HepG2 (cell line): ENCODE results near the gene GTF2F1. TPM values are rescaled to one million over a fixed set of nuclear protein-coding genes. Genes with fewer than 3 reads are reported as not detected.

ENCODE experiments used
- ATAC-seq: fragments of 200-7000 bp; cut with Tn5 transposase; 3 replicates; pipeline ENCODE4 v1.9.1; 2020; ENCODE audit warnings: mild to moderate bottlenecking, moderate library complexity
- BruUV-seq: library from RNA; stranded (reverse); fragments of 400-500 nt; replicated peaks from 2 replicates; lab custom pipeline; 2021; lab: Mats Ljungman, UMichigan
- CTCF ChIA-PET: fragments of 300-600 bp; formaldehyde crosslinking; extraction: SDS; loops from one replicate; lab custom pipeline; 2021; ENCODE audit warnings: low total read pairs, inconsistent platforms, low intra/inter-chr PET ratio; lab: Yijun Ruan, JAX
- POLR2A ChIA-PET: fragments of 350-600 bp; sonication (Branson Sonifier 250); formaldehyde crosslinking; loops from one replicate; lab custom pipeline; 2020; ENCODE audit warnings: antibody characterized with exemption, inconsistent platforms; lab: Yijun Ruan, JAX
- DNase-seq: peaks from one replicate; pipeline ENCODE4 v3.0.0-alpha.2; 2015; ENCODE audit warnings: low spot score
- FAIRE-seq: peaks from 3 replicates; lab custom pipeline; 2011; peaks lifted over from hg19 to GRCh38; lab: Jason Lieb, UNC
- H2AFZ ChIP-seq: one replicate; pipeline ENCODE4 v1.6.1; 2011; ENCODE audit warnings: low read length, inconsistent platforms
- H3K27ac ChIP-seq: fragments of 300-600 bp; 3 replicates; pipeline ENCODE4 v1.8.0; 2011; ENCODE audit warnings: mixed run types, mild to moderate bottlenecking, mixed read lengths, low read length, inconsistent platforms; ENCODE audit not compliant: insufficient read depth; ENCODE audit errors: extremely low read length
- H3K27me3 ChIP-seq, 2 experiments: fragments of 200-600 bp in 1 of 2; 2 replicates in 1 of 2; 3 replicates in 1 of 2; pipeline versions ENCODE4 v1.6.0 to v1.8.0; 2011; ENCODE audit warnings: low read length in 2 of 2, mild to moderate bottlenecking in 2 of 2, moderate library complexity in 2 of 2, inconsistent platforms in 1 of 2; ENCODE audit not compliant: insufficient read depth in 2 of 2, control insufficient read depth in 1 of 2
- H3K36me3 ChIP-seq, 2 experiments: fragments of 200-600 bp in 1 of 2; replicated peaks in 1 of 2; 2 replicates in 1 of 2; 3 replicates in 1 of 2; pipeline versions ENCODE4 v1.5.1 to v1.8.0; 2011; ENCODE audit warnings: low read length in 2 of 2, inconsistent platforms in 1 of 2; ENCODE audit not compliant: insufficient read depth in 2 of 2, control insufficient read depth in 1 of 2
- H3K4me1 ChIP-seq: 2 replicates; pipeline ENCODE4 v1.5.1; 2012; ENCODE audit warnings: low read length, inconsistent platforms; ENCODE audit not compliant: insufficient read depth
- H3K4me2 ChIP-seq: 2 replicates; pipeline ENCODE4 v1.6.0; 2011; ENCODE audit warnings: low read depth, low read length, inconsistent platforms
- H3K4me3 ChIP-seq, 3 experiments: fragments of 200-600 bp in 1 of 3; sonication (generic), shearing (Covaris generic) in 1 of 3; replicated peaks in 1 of 3; 2 replicates each; pipeline ENCODE4 v1.5.1; 2011 to 2016; ENCODE audit warnings: low read length in 3 of 3, inconsistent platforms in 2 of 3, low read depth in 2 of 3, mild to moderate bottlenecking in 2 of 3, control low read depth in 1 of 3, mixed read lengths in 1 of 3; ENCODE audit not compliant: insufficient read depth in 1 of 3
- H3K79me2 ChIP-seq: one replicate; pipeline ENCODE4 v1.6.1; 2011; ENCODE audit warnings: low read length, inconsistent platforms; ENCODE audit not compliant: insufficient read depth
- H3K9ac ChIP-seq: 2 replicates; pipeline ENCODE4 v1.6.0; 2011; ENCODE audit warnings: mild to moderate bottlenecking, low read depth, low read length, inconsistent platforms; ENCODE audit not compliant: insufficient read depth
- H3K9me3 ChIP-seq: 2 replicates; pipeline ENCODE4 v1.5.1; 2012; ENCODE audit warnings: mild to moderate bottlenecking, low read length
- H4K20me1 ChIP-seq: 2 replicates; pipeline ENCODE4 v1.6.0; 2011; ENCODE audit warnings: inconsistent platforms, mild to moderate bottlenecking, low read length, moderate library complexity; ENCODE audit not compliant: insufficient read depth
- AKAP8 ChIP-seq: sonication (generic); formaldehyde crosslinking; IDR thresholded peaks from 2 replicates; pipeline ENCODE4 v1.5.1; 2020; ENCODE audit warnings: mild to moderate bottlenecking, missing genetic modification reagents
- GABPA ChIP-seq, 2 experiments: IDR thresholded peaks; 2 replicates each; pipeline ENCODE4 v1.6.1; 2011 to 2016; ENCODE audit warnings: low read depth in 2 of 2, low read length in 1 of 2, missing biosample characterization in 1 of 2, missing genetic modification characterization in 1 of 2
- HMGA1 ChIP-seq: sonication (generic); formaldehyde crosslinking; conservative IDR thresholded peaks from 2 replicates; pipeline ENCODE4 v1.4.0; 2020; ENCODE audit warnings: missing genetic modification reagents
- ISL2 ChIP-seq: sonication (generic); formaldehyde crosslinking; IDR thresholded peaks from 2 replicates; pipeline ENCODE4 v1.5.0; 2020; ENCODE audit warnings: missing genetic modification reagents
- NCOA2 ChIP-seq: sonication (generic); formaldehyde crosslinking; IDR thresholded peaks from 2 replicates; pipeline ENCODE4 v1.8.0; 2022; ENCODE audit warnings: inconsistent platforms
- PAWR ChIP-seq: sonication (generic); formaldehyde crosslinking; IDR thresholded peaks from 2 replicates; pipeline ENCODE4 v1.4.0; 2020; ENCODE audit warnings: missing genetic modification reagents, mild to moderate bottlenecking, borderline replicate concordance
- TEAD3 ChIP-seq: optimal IDR thresholded peaks from 2 replicates; pipeline ENCODE3; 2016; ENCODE audit warnings: borderline replicate concordance
- YY1 ChIP-seq: IDR thresholded peaks from 2 replicates; pipeline ENCODE4 v1.6.1; 2011; ENCODE audit warnings: low read length, low read depth, moderate library complexity, mild to moderate bottlenecking; ENCODE audit not compliant: insufficient read depth, insufficient replicate concordance
- ZFP36L2 ChIP-seq: sonication (generic); formaldehyde crosslinking; IDR thresholded peaks from 2 replicates; pipeline ENCODE4 v1.4.0; 2020; ENCODE audit warnings: missing genetic modification reagents
- ZFP82 ChIP-seq: sonication (generic); formaldehyde crosslinking; IDR thresholded peaks from 2 replicates; pipeline ENCODE4 v1.5.1; 2020; ENCODE audit warnings: mild to moderate bottlenecking, missing genetic modification reagents, borderline replicate concordance
- ZNF761 ChIP-seq: sonication (generic); formaldehyde crosslinking; conservative IDR thresholded peaks from 2 replicates; pipeline ENCODE4 v1.4.0; 2020; ENCODE audit warnings: mild to moderate bottlenecking, missing genetic modification reagents
- whole genome bisulfite sequencing: methylation state at CpG from one replicate; pipeline ENCODE4 v1.1.6; 2017; ENCODE audit warnings: low lambda C conversion rate; 5-methylcytosine and 5-hydroxymethylcytosine counted together
- in situ Hi-C: cut with HindIII; loops from 2 replicates; pipeline ENCODE4 v1.10.0; 2017; ENCODE audit warnings: low pct_unique_long_range_greater_than_20kb; ENCODE audit not compliant: extremely low pct_ligation_motif_present
- intact Hi-C: fragments of 100-400 bp; cut with micrococcal nuclease; formaldehyde crosslinking; loops from one replicate; pipeline ENCODE4 v1.10.0; 2022; ENCODE audit not compliant: unreplicated experiment
- polyA plus RNA-seq, 8 experiments: library from polyadenylated mRNA; depleted of rRNA in 3 of 8; stranded (reverse) in 7 of 8; unstranded in 1 of 8; fragments of >200 nt; fragmentation: Illumina TruSeq in 4 of 8; extraction: Trizol in 4 of 8; gene quantifications; 2 replicates each; pipeline versions ENCODE4 v1.2.1 to v1.2.3, GENCODE V29; 2011 to 2016; ENCODE audit warnings: low read depth in 4 of 8, missing spikeins in 1 of 8, mixed read lengths in 1 of 8; ENCODE audit not compliant: insufficient read depth in 1 of 8
- total RNA-seq, 5 experiments: library from RNA; depleted of rRNA; stranded (reverse); fragments of >200 nt; fragmentation: Illumina TruSeq; extraction: Trizol; gene quantifications; 2 replicates each; pipeline ENCODE4 v1.2.3, GENCODE V29; 2016; ENCODE audit warnings: low read depth in 1 of 5
- TF ChIP-seq, protein P1 (sequence below), 2 experiments: fragments of 450-650 bp in 1 of 2; sonication (generic) in 1 of 2; formaldehyde crosslinking; IDR thresholded peaks; 2 replicates each; pipeline versions ENCODE4 v1.5.0 to v1.8.0; 2020 to 2022; ENCODE audit warnings: mild to moderate bottlenecking in 1 of 2, missing genetic modification reagents in 1 of 2
- TF ChIP-seq, protein P2 (sequence below): sonication (generic); formaldehyde crosslinking; conservative IDR thresholded peaks from 2 replicates; pipeline ENCODE4 v1.8.0; 2022; ENCODE audit warnings: mild to moderate bottlenecking, moderate library complexity, missing genetic modification reagents
- TF ChIP-seq, protein P3 (sequence below): sonication (generic); formaldehyde crosslinking; IDR thresholded peaks from 2 replicates; pipeline ENCODE4 v1.5.1; 2020; ENCODE audit warnings: mild to moderate bottlenecking, moderate library complexity, missing genetic modification reagents
- TF ChIP-seq, protein P4 (sequence below): sonication (generic); formaldehyde crosslinking; IDR thresholded peaks from 2 replicates; pipeline ENCODE4 v1.4.0; 2020; ENCODE audit warnings: mild to moderate bottlenecking, missing genetic modification reagents

The GTF2F1 gene
- total and polyA plus RNA-seq, 2 of the 13 experiments (the other 11 are each of a cell fraction or from before 2014, with no cell fraction given): 27.8 to 34.1 TPM

DNA sequence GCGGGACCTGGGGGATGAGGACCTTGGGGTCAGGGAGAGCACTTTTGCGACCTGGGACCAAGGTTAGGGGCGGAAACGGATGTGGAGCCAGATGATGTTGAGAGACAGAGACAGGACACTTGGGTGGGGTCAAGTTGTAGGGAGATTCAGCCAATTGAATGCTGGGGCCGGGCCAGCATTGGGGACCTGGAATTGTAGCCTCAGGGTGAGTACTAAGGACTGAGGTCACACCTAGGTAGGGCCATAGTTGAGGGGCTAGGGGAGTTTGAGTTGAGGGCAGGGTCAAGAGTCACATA lies 19.2 kb downstream of the GTF2F1 start (continued):
- no peak for TF ChIP-seq HMGA1 (CRISPR knock-in tag)

DNA sequence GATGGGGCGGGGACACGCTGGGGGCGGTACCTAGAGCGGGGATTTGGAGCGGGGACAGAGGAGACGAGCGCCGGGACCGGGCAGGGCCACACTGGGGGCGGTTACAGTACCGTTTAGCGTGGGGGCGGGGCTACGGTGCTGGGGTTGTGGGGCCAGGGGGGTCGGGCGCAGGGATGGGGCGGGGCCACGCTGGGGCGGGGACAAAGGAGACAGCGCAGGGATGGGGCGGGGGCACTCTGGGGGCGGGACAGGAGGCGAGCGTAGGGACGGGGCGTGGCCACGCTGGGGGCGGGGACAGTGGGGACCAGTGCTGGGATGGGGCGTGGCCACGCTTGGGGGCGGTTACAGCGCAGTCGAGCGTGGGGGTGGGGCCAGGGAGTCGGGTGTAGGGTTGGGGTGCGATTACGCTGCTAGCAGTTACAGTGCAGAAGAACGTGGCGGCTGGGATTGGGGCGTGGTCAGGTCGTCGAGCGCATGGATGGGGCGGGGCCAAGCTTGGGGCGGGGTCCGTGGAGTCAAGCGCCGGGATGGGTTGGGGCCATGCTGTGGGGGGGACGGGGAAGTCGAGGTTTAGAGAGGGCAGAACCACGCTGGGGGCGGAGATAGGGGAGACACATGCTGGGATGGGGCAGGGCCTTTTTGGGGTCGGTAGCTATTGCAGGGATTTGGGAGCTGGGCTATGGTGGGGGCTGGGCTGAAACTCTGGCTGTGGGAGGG lies 19.7 kb downstream of the GTF2F1 start:
- DNase-seq: peak; percentile 88
- no peaks in the 10 kb centered on the region for H3K9me3 ChIP-seq
- ChIA-PET CTCF (no interaction called here), POLR2A (interaction anchor here (0.7 to 4.3 kb wide), 13 partner anchors 11 to 696 kb away, joined by 3 to 80 read pairs (median 4); partner anchors contain the start of genes CLPP, GTF2F1, KHSRP and SLC25A23)
- peak overlapping the region; percentile 98 for H3K9ac ChIP-seq
- H4K20me1 ChIP-seq: no peaks in the 10 kb centered on the region
- intact Hi-C loops (no loop called here), in situ Hi-C loops (no loop called here)
- H3K4me3 ChIP-seq: peak overlapping the region; percentile 88 to 98 (median 89)
- H3K36me3 ChIP-seq: peaks cover 6 to 12% of the 10 kb centered on the region in 2 experiments; a peak in 3 of 5 replicates
- H3K27ac ChIP-seq: peak overlapping the region; percentile 100
- peaks cover 14% of the 10 kb centered on the region for H3K4me1 ChIP-seq
- FAIRE-seq: no peak
- peak overlapping the region; percentile 74 for H3K4me2 ChIP-seq
- ATAC-seq: peak; percentile 74
- H3K27me3 ChIP-seq: no peaks in the 10 kb centered on the region
- no peaks in the 10 kb centered on the region for H3K79me2 ChIP-seq
- 6% methylated on average over 23 of the region's 53 CpGs for WGBS
- no peak overlapping the region for H2AFZ ChIP-seq
- BruUV-seq: no TSS peak
- 0 out of 2 replicates have a peak, but pooled peaks have one; percentile 5 for TF ChIP-seq AKAP8 (CRISPR knock-in tag)
- TF ChIP-seq ISL2 (CRISPR knock-in tag): no peak
- TF ChIP-seq, protein P1, sequence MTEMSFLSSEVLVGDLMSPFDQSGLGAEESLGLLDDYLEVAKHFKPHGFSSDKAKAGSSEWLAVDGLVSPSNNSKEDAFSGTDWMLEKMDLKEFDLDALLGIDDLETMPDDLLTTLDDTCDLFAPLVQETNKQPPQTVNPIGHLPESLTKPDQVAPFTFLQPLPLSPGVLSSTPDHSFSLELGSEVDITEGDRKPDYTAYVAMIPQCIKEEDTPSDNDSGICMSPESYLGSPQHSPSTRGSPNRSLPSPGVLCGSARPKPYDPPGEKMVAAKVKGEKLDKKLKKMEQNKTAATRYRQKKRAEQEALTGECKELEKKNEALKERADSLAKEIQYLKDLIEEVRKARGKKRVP (CRISPR knock-in tag; IDR thresholded peaks at IDR 0.05): 0 out of 4 replicates have a peak, but pooled peaks of 1 of the 2 experiments have one; percentile 27
- TF ChIP-seq, protein P2, sequence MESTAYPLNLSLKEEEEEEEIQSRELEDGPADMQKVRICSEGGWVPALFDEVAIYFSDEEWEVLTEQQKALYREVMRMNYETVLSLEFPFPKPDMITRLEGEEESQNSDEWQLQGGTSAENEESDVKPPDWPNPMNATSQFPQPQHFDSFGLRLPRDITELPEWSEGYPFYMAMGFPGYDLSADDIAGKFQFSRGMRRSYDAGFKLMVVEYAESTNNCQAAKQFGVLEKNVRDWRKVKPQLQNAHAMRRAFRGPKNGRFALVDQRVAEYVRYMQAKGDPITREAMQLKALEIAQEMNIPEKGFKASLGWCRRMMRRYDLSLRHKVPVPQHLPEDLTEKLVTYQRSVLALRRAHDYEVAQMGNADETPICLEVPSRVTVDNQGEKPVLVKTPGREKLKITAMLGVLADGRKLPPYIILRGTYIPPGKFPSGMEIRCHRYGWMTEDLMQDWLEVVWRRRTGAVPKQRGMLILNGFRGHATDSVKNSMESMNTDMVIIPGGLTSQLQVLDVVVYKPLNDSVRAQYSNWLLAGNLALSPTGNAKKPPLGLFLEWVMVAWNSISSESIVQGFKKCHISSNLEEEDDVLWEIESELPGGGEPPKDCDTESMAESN (CRISPR knock-in tag): 0 out of 2 replicates have a peak, but pooled peaks have one; percentile 7
- no peak for TF ChIP-seq ZFP82 (CRISPR knock-in tag)
- no peak for TF ChIP-seq NCOA2
- no peak for TF ChIP-seq TEAD3 (CRISPR knock-in tag)
- TF ChIP-seq, protein P3, sequence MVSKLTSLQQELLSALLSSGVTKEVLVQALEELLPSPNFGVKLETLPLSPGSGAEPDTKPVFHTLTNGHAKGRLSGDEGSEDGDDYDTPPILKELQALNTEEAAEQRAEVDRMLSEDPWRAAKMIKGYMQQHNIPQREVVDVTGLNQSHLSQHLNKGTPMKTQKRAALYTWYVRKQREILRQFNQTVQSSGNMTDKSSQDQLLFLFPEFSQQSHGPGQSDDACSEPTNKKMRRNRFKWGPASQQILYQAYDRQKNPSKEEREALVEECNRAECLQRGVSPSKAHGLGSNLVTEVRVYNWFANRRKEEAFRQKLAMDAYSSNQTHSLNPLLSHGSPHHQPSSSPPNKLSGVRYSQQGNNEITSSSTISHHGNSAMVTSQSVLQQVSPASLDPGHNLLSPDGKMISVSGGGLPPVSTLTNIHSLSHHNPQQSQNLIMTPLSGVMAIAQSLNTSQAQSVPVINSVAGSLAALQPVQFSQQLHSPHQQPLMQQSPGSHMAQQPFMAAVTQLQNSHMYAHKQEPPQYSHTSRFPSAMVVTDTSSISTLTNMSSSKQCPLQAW (CRISPR knock-in tag): 0 out of 2 replicates have a peak, but pooled peaks have one; percentile 1
- no peak for TF ChIP-seq GABPA (IDR thresholded peaks at IDR 0.05; ENCODE audit: low read depth, low read length)
- 0 out of 2 replicates have a peak, but pooled peaks have one; percentile 25 for TF ChIP-seq GABPA (CRISPR knock-in tag; IDR thresholded peaks at IDR 0.05; ENCODE audit: low read depth)
- no peak for TF ChIP-seq ZFP36L2
- 0 out of 2 replicates have a peak, but pooled peaks have one; percentile 15 for TF ChIP-seq ZNF761
- TF ChIP-seq, protein P4, sequence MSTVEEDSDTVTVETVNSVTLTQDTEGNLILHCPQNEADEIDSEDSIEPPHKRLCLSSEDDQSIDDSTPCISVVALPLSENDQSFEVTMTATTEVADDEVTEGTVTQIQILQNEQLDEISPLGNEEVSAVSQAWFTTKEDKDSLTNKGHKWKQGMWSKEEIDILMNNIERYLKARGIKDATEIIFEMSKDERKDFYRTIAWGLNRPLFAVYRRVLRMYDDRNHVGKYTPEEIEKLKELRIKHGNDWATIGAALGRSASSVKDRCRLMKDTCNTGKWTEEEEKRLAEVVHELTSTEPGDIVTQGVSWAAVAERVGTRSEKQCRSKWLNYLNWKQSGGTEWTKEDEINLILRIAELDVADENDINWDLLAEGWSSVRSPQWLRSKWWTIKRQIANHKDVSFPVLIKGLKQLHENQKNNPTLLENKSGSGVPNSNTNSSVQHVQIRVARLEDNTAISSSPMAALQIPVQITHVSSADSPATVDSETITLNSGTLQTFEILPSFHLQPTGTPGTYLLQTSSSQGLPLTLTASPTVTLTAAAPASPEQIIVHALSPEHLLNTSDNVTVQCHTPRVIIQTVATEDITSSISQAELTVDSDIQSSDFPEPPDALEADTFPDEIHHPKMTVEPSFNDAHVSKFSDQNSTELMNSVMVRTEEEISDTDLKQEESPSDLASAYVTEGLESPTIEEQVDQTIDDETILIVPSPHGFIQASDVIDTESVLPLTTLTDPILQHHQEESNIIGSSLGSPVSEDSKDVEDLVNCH: no peak
- TF ChIP-seq PAWR: no peak
- peak; percentile 42 for TF ChIP-seq YY1
